Measurements from ENCODE around the gene EFS. TPM values are rescaled to one million over a fixed set of nuclear protein-coding genes. Genes with fewer than 3 reads are reported as not detected.
"Not testable (repeated sequence)": the region's sequence is repeated elsewhere in the genome, so short reads cannot be mapped to it uniquely, and the experiment has no call there.

The EFS gene
- total RNA-seq, 1 experiment from 2014 or later: 0.80 TPM

GRCh38 chr14:23399591-23399990 lies 34.6 kb upstream of the EFS start:
- DNase-seq (ENCODE audit: low read depth): no peak

GRCh38 chr14:23399136-23399535 lies 34.2 kb upstream of the EFS start:
- DNase-seq (ENCODE audit: low read depth): no peak

- no peak for DNase-seq (ENCODE audit: low read depth)
These were observed 33.4 kb upstream of the EFS start for GRCh38 chr14:23398348-23398747.

GRCh38 chr14:23396781-23397407 lies 31.9 kb upstream of the EFS start:
- DNase-seq (ENCODE audit: low read depth): no peak

- no peak for DNase-seq (ENCODE audit: low read depth)
These were observed 31.2 kb upstream of the EFS start for GRCh38 chr14:23396126-23396525.

- DNase-seq (ENCODE audit: low read depth): no peak
These were observed 27.6 kb upstream of the EFS start for GRCh38 chr14:23392613-23393012.

- not testable (repeated sequence) for DNase-seq (ENCODE audit: low read depth)
These were observed 24.9 kb upstream of the EFS start for GRCh38 chr14:23389871-23390270.

GRCh38 chr14:23389396-23389795 lies 24.4 kb upstream of the EFS start:
- no peak for DNase-seq (ENCODE audit: low read depth)

GRCh38 chr14:23388996-23389395 lies 24.0 kb upstream of the EFS start:
- DNase-seq (ENCODE audit: low read depth): no peak

- no peak for DNase-seq (ENCODE audit: low read depth)
These were observed 23.2 kb upstream of the EFS start for GRCh38 chr14:23387916-23388882.

- DNase-seq (ENCODE audit: low read depth): no peak
These were observed 22.0 kb upstream of the EFS start for GRCh38 chr14:23386999-23387398.

GRCh38 chr14:23386266-23386657 lies 21.3 kb upstream of the EFS start:
- DNase-seq (ENCODE audit: low read depth): not testable (repeated sequence)

GRCh38 chr14:23385642-23386265 lies 20.8 kb upstream of the EFS start:
- DNase-seq (ENCODE audit: low read depth): no peak

GRCh38 chr14:23385244-23385641 lies 20.3 kb upstream of the EFS start:
- no peak for DNase-seq (ENCODE audit: low read depth)

- DNase-seq (ENCODE audit: low read depth): no peak
These were observed 19.6 kb upstream of the EFS start for GRCh38 chr14:23384364-23385080.

GRCh38 chr14:23382731-23383440 lies 17.9 kb upstream of the EFS start:
- no peak for DNase-seq (ENCODE audit: low read depth)

- no peak for DNase-seq (ENCODE audit: low read depth)
These were observed 17.3 kb upstream of the EFS start for GRCh38 chr14:23382276-23382675.

- DNase-seq (ENCODE audit: low read depth): no peak
These were observed 16.9 kb upstream of the EFS start for GRCh38 chr14:23381871-23382270.

- no peak for DNase-seq (ENCODE audit: low read depth)
These were observed 16.0 kb upstream of the EFS start for GRCh38 chr14:23380976-23381375.

GRCh38 chr14:23380197-23380914 lies 15.4 kb upstream of the EFS start:
- DNase-seq (ENCODE audit: low read depth): no peak
